ENCODE results near the gene SGCD. TPM values are rescaled to one million over a fixed set of nuclear protein-coding genes. Genes with fewer than 3 reads are reported as not detected.

The SGCD gene
- total RNA-seq, 4 donors from 2014 or later: 1.1 to 8.2 (median 4.4) TPM

DNA sequence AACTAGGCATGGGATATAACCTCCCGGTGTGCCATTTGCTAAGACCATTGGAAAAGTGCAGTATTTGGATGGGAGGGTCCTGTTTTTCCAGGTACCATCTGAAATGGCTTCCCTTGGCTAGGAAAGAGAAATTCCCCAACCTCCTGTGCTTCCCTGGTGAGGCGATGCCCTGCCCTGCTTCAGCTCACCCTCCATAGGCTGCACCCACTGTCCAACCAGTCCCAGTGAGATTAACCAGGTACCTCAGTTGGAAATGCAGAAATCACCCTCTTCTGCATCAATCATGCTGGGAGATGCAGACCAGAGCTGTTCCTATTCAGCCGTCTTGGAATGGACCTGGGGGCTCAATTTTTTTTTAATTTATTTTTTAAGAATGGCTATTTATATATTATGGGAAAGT lies 254.8 kb downstream of the SGCD start:
- DNase-seq (ENCODE audit: low spot score) (no peak), ATAC-seq (ENCODE audit: low FRiP score) (no peak)
- TF ChIP-seq, protein P1, sequence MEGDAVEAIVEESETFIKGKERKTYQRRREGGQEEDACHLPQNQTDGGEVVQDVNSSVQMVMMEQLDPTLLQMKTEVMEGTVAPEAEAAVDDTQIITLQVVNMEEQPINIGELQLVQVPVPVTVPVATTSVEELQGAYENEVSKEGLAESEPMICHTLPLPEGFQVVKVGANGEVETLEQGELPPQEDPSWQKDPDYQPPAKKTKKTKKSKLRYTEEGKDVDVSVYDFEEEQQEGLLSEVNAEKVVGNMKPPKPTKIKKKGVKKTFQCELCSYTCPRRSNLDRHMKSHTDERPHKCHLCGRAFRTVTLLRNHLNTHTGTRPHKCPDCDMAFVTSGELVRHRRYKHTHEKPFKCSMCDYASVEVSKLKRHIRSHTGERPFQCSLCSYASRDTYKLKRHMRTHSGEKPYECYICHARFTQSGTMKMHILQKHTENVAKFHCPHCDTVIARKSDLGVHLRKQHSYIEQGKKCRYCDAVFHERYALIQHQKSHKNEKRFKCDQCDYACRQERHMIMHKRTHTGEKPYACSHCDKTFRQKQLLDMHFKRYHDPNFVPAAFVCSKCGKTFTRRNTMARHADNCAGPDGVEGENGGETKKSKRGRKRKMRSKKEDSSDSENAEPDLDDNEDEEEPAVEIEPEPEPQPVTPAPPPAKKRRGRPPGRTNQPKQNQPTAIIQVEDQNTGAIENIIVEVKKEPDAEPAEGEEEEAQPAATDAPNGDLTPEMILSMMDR (IDR thresholded peaks at IDR 0.05): no peak

DNA sequence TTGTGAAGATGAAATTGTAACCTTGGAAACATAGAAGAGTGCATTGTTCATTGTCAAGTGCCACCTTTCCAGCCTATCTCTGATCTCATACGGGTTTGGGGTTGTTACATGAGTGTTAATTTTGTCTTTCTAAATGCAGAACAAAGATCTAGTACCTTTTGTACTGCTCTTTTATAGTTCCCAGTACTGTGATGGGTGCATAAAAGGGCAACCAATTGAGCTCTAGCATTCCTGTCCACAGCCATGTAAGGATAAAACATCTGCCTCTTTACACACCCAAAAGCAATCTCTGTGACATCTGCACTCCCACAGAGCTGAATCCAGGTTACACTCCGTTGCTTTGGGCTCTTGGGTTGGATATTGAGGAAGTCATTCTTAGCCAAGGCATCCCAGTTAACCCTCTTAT lies 255.2 kb downstream of the SGCD start:
- TF ChIP-seq, protein P1 (IDR thresholded peaks at IDR 0.05): no peak
- ATAC-seq (ENCODE audit: low FRiP score): no peak

DNA sequence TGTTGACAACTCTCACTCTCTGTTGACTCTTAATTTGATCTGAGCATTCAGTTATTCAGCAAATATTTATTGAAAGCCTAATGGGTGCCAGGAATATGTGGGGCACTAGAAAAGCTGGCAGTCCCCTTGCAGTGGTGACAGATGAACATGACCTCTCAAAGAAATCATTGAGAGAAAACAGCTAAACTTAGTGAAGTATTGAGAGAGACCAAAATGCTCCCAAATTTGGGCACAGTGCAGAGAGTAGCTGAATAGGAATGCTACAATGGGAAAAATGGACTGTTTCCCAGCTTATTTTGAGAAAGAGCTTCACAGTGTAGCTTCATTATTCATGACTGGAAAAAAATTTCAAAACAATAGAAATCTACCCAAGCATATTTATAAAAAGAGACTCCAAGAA lies 257.9 kb downstream of the SGCD start:
- ATAC-seq (ENCODE audit: low FRiP score): no peak
- no peak for DNase-seq (ENCODE audit: low spot score)
- TF ChIP-seq, protein P1 (IDR thresholded peaks at IDR 0.05): no peak

More for the DNA sequence above, 255.2 kb downstream of the SGCD start:
- no peak for DNase-seq (ENCODE audit: low spot score)

DNA sequence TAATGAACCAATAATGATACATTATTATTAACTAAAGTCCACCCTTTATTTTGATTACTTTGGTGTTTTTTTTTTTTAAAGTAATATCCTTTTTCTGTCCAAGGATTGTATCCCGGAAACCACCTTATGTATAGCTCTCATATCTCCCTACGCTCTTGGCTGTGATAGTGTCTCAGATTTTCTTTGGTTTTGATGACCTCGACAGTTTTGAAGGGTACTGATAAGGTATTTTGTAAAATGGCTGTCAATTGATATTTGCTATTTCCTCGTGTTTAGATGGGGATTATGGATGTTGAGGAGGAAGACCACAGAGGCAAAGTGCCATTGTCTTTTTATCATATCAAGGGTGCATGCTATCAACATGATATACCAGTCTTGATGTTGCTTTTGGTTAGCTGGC lies 259.0 kb downstream of the SGCD start:
- ATAC-seq (ENCODE audit: low FRiP score) (no peak), DNase-seq (ENCODE audit: low spot score) (no peak)
- TF ChIP-seq, protein P1 (IDR thresholded peaks at IDR 0.05): no peak

DNA sequence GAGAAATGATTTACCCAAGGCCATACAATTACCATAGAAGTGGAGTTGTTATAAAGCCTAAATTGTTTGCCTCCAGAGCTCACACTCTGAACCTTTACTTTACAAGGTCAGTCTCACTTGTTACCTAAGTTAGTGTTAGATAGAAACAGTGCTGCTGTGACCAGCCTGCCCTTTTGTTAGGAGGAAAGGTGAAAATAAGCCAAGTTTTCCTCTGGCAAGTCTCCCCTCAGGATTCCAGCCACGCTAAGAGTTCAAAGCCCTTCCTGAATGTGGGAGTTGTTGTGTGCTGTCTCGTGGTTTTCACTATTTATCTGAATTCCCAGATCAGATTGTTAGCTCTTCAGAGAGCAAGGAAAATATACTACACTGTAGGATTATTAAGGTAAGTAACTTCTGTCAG lies 260.0 kb downstream of the SGCD start:
- ATAC-seq (ENCODE audit: low FRiP score): no peak

DNA sequence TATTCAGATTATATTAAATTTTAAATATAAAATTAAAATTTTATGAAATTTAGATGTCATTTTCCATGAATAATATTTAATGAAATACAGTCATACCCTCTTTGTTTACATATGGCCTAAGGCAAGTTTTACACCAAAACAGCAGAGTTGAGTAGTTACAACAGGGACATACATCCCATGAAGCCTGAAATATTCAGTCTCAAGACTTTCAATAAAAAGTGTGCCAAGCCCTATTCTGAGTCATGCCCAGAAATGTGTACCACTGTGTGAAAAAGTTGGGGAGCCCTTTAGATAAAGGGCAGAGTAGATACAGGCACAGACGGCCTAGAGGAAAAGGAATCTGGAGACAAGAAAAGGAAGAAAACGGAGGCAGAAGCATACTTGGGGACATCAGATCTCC lies 261.3 kb downstream of the SGCD start:
- ATAC-seq (ENCODE audit: low FRiP score): no peak
- no peak for DNase-seq (ENCODE audit: low spot score)
- TF ChIP-seq, protein P1 (IDR thresholded peaks at IDR 0.05): no peak

More for the DNA sequence above, 260.0 kb downstream of the SGCD start:
- TF ChIP-seq, protein P1 (IDR thresholded peaks at IDR 0.05): no peak
- DNase-seq (ENCODE audit: low spot score): no peak

DNA sequence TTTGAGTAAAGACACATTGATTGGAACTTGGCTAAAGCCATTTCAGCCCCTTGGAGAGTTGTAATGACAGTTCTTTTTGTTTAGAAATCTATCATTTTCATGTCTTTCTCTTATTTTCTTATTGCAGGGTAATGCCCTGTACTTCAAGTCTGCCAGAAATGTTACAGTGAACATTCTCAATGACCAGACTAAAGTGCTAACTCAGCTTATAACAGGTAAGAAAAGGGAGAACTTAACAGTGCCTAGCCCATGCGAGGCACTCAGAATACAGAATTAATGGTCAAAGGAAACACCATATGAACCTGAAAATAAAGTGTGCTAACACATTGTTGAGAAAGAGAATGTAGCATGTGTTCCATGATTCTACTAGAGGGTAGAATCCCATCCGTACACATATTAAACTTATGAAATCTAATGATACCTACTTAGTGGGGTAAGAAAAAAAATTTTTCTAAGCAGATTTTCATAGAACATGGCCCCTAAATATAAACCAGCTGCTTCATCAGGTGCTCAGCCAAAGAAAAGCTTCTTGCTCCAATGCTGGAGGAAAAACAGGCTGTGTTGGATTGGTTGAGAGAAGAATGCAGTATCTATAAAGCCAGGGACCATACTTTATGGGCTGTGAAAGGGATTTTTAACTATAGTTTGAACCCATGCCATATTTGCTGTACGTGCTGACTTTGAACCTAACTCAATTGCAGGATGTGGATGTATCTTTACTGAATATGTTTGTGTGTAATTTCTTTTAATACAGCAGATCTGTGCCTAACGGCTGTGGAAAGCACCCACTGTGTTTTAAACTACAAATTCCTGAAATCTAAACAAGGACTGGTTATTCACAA lies 262.4 kb downstream of the SGCD start:
- DNase-seq (ENCODE audit: low spot score) (no peak), ATAC-seq (ENCODE audit: low FRiP score) (no peak)
- TF ChIP-seq, protein P1 (IDR thresholded peaks at IDR 0.05): no peak
